RWPE2 (cell line): ENCODE results near the gene MIOX.

Experiments used
- ATAC-seq: fragments of 200-7000 bp; cut with Tn5 transposase; 3 replicates; pipeline ENCODE4 v1.9.1; 2021; ENCODE audit warnings: low read depth
- DNase-seq: peaks from one replicate; pipeline ENCODE4 v3.0.0-alpha.2; 2020; ENCODE audit warnings: low spot score
- H3K27ac ChIP-seq: fragments of 450-650 bp; 2 replicates; pipeline ENCODE4 v1.5.1; 2017; ENCODE audit warnings: mild to moderate bottlenecking; ENCODE audit not compliant: poor library complexity, severe bottlenecking
- H3K27me3 ChIP-seq: fragments of 250-450 bp; sonication (Bioruptor Pico); 2 replicates; pipeline ENCODE4 v1.5.1; 2021; ENCODE audit warnings: mild to moderate bottlenecking, moderate library complexity; ENCODE audit not compliant: insufficient read depth, poor library complexity, severe bottlenecking
- H3K36me3 ChIP-seq: fragments of 250-450 bp; sonication (Bioruptor Pico); 2 replicates; pipeline ENCODE4 v1.5.1; 2020; ENCODE audit warnings: low read depth, mild to moderate bottlenecking, moderate library complexity
- H3K4me1 ChIP-seq: fragments of 250-450 bp; sonication (Bioruptor Pico); 2 replicates; pipeline ENCODE4 v1.5.1; 2021; ENCODE audit warnings: mild to moderate bottlenecking, moderate library complexity; ENCODE audit not compliant: insufficient read depth, poor library complexity, severe bottlenecking
- H3K4me3 ChIP-seq: fragments of 250-450 bp; sonication (Bioruptor Pico); 2 replicates; pipeline ENCODE4 v1.5.1; 2021; ENCODE audit warnings: mild to moderate bottlenecking, moderate library complexity; ENCODE audit not compliant: severe bottlenecking
- H3K9me3 ChIP-seq: fragments of 250-450 bp; sonication (Bioruptor Pico); 2 replicates; pipeline ENCODE4 v1.5.1; 2021; ENCODE audit warnings: mild to moderate bottlenecking, moderate library complexity; ENCODE audit not compliant: severe bottlenecking
- TF ChIP-seq, protein P1 (sequence below): fragments of 450-650 bp; IDR thresholded peaks from one replicate; pipeline ENCODE4 v1.5.1; 2017; ENCODE audit warnings: mild to moderate bottlenecking, moderate library complexity; ENCODE audit not compliant: poor library complexity, severe bottlenecking

The MIOX gene

DNA sequence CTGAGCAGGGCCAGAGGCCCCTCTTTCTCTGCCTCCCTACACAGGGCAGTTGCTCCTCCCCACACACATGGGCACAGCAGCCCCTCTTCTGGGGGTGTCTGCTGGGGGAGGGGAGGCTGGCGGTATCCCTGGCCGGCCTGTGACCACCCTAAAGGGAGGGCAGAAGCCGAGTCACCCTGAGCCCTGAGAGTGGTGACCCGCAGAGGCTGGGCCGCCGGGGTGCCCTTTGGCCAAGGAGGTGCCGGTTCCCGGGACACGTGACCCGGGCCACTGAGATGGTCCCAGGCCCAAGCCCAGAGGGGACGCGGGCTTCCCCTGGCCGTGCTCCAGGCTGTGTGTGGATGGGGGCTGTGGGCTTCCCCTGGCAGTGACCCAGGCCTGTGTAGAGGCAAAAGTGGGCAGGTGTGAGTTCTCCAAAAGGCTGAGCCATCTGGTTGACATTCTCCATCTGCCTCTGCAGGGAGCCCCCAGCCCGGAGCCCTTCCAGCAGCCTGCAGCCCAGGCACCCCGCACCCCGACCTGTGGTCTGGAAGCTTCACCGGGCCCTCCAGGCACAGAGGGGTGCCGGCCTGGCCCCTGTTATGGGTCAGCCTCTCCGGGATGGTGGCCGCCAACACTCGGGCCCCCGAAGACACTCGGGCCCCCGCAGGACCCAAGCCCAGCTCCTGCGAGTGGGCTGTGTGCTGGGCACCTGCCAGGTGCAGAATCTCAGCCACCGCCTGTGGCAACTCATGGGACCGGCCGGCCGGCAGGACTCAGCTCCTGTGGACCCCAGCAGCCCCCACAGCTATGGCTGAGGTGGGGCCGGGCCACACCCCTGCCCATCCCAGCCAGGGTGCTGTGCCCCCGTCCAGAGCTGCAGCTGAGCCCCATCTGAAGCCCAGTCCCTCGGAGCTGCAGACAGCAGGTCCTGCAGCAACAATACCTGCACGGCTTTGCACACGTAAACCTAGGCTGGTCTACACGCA is 4.3 kb upstream of the MIOX start:
- TF ChIP-seq, protein P1, sequence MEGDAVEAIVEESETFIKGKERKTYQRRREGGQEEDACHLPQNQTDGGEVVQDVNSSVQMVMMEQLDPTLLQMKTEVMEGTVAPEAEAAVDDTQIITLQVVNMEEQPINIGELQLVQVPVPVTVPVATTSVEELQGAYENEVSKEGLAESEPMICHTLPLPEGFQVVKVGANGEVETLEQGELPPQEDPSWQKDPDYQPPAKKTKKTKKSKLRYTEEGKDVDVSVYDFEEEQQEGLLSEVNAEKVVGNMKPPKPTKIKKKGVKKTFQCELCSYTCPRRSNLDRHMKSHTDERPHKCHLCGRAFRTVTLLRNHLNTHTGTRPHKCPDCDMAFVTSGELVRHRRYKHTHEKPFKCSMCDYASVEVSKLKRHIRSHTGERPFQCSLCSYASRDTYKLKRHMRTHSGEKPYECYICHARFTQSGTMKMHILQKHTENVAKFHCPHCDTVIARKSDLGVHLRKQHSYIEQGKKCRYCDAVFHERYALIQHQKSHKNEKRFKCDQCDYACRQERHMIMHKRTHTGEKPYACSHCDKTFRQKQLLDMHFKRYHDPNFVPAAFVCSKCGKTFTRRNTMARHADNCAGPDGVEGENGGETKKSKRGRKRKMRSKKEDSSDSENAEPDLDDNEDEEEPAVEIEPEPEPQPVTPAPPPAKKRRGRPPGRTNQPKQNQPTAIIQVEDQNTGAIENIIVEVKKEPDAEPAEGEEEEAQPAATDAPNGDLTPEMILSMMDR = no peak
- Histone ChIP-seq H3K9me3 (no peaks in the 10 kb centered on the region), H3K4me3 (peak overlapping the region; percentile 75), H3K36me3 (no peaks in the 10 kb centered on the region), H3K27ac (no peak overlapping the region), H3K4me1 (peaks cover 3% of the 10 kb centered on the region), H3K27me3 (peaks cover 6% of the 10 kb centered on the region)
- DNase-seq (no peak), ATAC-seq (0 out of 3 replicates have a peak, but pooled peaks have one; percentile 2)

DNA sequence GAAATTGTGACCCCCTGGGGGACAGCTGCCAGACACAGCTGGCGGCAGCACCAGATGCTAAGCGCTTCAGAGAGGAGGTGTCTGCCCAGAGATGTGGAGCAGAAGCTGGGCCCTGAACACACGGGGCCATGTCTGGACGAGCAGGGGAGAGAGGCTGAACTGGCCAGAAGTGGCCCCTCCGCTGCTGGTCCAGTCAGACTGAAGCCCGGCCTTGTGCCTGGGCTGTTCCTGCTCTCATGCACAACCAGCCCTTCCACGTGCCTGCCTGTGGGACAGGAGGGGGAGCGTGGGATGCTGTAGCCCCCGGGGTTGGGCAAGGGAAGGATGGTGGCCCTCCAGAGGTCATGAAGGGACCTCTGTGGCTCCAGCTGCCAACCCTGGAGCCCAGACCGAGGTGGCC is 3.6 kb upstream of the MIOX start:
- peaks cover 3% of the 10 kb centered on the region for H3K4me1 ChIP-seq
- no peak overlapping the region for H3K27ac ChIP-seq
- no peak for ATAC-seq
- H3K27me3 ChIP-seq = peaks cover 6% of the 10 kb centered on the region
- TF ChIP-seq, protein P1 = no peak
- no peaks in the 10 kb centered on the region for H3K36me3 ChIP-seq
- no peaks in the 10 kb centered on the region for H3K9me3 ChIP-seq
- H3K4me3 ChIP-seq = no peak overlapping the region
- DNase-seq = no peak

DNA sequence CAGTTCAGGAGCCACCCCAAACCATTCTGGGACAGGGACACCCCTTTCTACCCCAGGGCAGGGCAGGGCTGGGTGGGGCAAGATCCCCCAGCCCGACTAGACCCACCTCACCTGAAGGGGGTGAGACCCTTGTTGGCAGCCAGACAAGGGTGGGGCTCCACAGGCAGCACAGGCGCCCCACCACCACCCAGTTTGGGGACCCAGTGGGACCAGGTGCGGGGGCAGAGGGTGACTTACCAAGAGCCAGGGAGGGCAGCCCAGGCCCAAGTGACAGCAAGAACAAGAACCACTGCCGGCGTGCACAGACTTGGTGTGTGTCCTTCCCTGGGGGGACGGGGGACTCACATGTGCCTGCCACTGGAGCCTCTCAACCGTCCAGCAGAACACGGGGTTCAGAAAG is 3.1 kb upstream of the MIOX start:
- Histone ChIP-seq H3K27me3 (peaks cover 6% of the 10 kb centered on the region), H3K36me3 (no peaks in the 10 kb centered on the region), H3K4me1 (peaks cover 3% of the 10 kb centered on the region), H3K4me3 (no peak overlapping the region), H3K9me3 (no peaks in the 10 kb centered on the region), H3K27ac (no peak overlapping the region)
- TF ChIP-seq, protein P1 = no peak
- DNase-seq = no peak
- no peak for ATAC-seq

DNA sequence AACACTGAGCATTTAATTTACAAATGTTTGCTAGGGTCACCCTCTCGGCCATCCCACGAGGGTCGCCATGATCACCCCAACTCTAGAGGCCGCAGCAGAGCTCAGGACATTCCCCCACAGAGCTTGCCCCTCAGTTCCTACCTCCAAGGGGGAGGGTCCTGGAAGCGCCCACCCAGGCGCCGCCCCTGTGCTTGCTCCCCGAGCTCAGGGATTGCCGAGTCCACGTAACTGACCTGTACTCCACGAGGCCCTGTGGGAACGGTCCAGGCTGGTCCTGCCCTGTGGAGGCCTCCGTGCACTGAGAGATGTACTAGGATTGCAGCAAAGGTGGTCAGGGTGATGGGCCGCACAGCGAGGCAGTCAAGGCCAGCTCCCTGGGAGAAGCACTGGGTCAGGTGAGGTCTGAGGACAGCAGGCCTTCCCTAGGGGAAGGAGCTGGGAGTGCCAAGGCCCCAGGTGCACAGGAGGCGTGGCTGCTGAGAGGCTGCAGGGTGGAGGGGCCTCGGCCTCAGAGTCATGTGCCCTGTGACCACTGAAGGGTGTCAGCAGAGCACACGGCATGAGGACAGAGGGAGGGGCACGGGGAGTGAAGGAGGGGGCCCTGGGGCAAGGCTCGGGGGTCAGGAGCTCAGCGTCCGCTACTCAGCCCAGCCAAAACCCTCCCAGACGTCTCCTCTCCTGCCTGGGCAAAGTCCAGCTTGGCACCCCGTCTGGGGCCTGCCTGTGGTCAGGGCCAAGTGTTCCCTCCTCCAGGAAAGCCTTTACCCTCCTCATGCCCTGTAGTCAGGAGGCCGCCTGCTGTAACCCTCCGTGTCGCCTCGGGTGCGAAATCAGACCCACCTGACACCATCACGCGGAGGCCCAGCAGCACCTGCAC is 2.4 kb upstream of the MIOX start:
- H3K4me1 ChIP-seq = peaks cover 3% of the 10 kb centered on the region
- no peak overlapping the region for H3K4me3 ChIP-seq
- H3K27ac ChIP-seq = no peak overlapping the region
- TF ChIP-seq, protein P1 = no peak
- ATAC-seq (no peak), DNase-seq (no peak)
- H3K9me3 ChIP-seq = no peaks in the 10 kb centered on the region
- H3K36me3 ChIP-seq = no peaks in the 10 kb centered on the region
- H3K27me3 ChIP-seq = peaks cover 6% of the 10 kb centered on the region
